ENCODE results near the gene ACTN1. TPM values are rescaled to one million over a fixed set of nuclear protein-coding genes. Genes with fewer than 3 reads are reported as not detected.

ACTN1 gene
- total and polyA plus RNA-seq, 8 donors: 24.4 to 133 (median 49.0) TPM

DNA sequence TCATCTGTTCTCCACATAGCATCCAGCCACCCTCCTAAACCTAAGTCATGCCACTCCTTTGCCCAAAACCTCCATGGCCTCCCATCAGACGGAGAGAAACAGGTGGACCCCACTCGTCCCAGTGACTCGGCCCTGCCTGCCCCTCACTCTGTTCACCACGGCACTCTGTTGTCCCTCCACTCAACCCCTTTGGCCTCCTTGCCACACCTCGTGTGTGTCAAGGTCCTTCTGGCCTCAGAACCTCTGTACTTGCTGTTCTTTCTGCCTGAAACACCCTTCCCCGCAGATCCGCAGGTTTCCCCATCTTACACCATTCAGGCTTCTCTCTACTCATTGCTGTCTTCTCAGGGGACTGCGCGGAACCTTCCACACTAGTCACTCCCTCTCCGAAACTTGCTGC lies 24.5 kb upstream of the ACTN1 start:
- Histone ChIP-seq H3K27me3 (no peaks in the 10 kb centered on the region), H3K4me1 (no peaks in the 10 kb centered on the region), H3K4me3 (no peak overlapping the region), H3K27ac (no peak overlapping the region), H3K9me3 (no peaks in the 10 kb centered on the region), H3K36me3 (no peaks in the 10 kb centered on the region)
- intact Hi-C loops (cut with DNase I): loop anchor here in 1 of 3 donors (10.0 kb wide), 1 partner anchor 89 kb away; no protein-coding TSS in a partner anchor
- no peak for ATAC-seq
- WGBS, 2 donors: 78 to 82% methylated on average over 10 of the region's 10 CpGs
- TF ChIP-seq, protein P1, sequence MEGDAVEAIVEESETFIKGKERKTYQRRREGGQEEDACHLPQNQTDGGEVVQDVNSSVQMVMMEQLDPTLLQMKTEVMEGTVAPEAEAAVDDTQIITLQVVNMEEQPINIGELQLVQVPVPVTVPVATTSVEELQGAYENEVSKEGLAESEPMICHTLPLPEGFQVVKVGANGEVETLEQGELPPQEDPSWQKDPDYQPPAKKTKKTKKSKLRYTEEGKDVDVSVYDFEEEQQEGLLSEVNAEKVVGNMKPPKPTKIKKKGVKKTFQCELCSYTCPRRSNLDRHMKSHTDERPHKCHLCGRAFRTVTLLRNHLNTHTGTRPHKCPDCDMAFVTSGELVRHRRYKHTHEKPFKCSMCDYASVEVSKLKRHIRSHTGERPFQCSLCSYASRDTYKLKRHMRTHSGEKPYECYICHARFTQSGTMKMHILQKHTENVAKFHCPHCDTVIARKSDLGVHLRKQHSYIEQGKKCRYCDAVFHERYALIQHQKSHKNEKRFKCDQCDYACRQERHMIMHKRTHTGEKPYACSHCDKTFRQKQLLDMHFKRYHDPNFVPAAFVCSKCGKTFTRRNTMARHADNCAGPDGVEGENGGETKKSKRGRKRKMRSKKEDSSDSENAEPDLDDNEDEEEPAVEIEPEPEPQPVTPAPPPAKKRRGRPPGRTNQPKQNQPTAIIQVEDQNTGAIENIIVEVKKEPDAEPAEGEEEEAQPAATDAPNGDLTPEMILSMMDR (IDR thresholded peaks at IDR 0.05): no peak
- no peak for FAIRE-seq
- DNase-seq: no peak

- Histone ChIP-seq H3K27ac (no peak overlapping the region), H3K9me3 (no peaks in the 10 kb centered on the region), H3K27me3 (no peaks in the 10 kb centered on the region), H3K4me1 (no peaks in the 10 kb centered on the region), H3K36me3 (no peaks in the 10 kb centered on the region), H3K4me3 (no peak overlapping the region)
- TF ChIP-seq, protein P1 (IDR thresholded peaks at IDR 0.05): peak in 1 of 4 donors; percentile 11
- ATAC-seq (peak; percentile 69 to 96 (median 84)), DNase-seq (peak in 3 of 6 donors; percentile 35 to 57 (median 52)), FAIRE-seq (no peak)
- 35 to 36% methylated on average over 3 of the region's 3 CpGs for WGBS, 2 donors
- intact Hi-C loops (cut with DNase I): loop anchor here in 1 of 3 donors (10.0 kb wide), 1 partner anchor 87 kb away; no protein-coding TSS in a partner anchor
These were observed 23.0 kb upstream of the ACTN1 start for GRCh38 chr14:69002069-69002468.

GRCh38 chr14:69001375-69001774 lies 22.3 kb upstream of the ACTN1 start:
- H3K27ac ChIP-seq: no peak overlapping the region
- 82 to 91% methylated on average over 2 of the region's 2 CpGs for WGBS, 2 donors
- H3K9me3 ChIP-seq: no peaks in the 10 kb centered on the region
- intact Hi-C loops (cut with DNase I): loop anchor here in 1 of 3 donors (10.0 kb wide), 1 partner anchor 87 kb away; no protein-coding TSS in a partner anchor
- no peak for ATAC-seq
- no peaks in the 10 kb centered on the region for H3K27me3 ChIP-seq
- no peak for FAIRE-seq
- no peaks in the 10 kb centered on the region for H3K36me3 ChIP-seq
- TF ChIP-seq, protein P1 (IDR thresholded peaks at IDR 0.05): no peak
- no peak for DNase-seq
- H3K4me1 ChIP-seq: no peaks in the 10 kb centered on the region
- H3K4me3 ChIP-seq: no peak overlapping the region

- FAIRE-seq: no peak
- TF ChIP-seq, protein P1 (IDR thresholded peaks at IDR 0.05): no peak
- H3K27me3 ChIP-seq: no peaks in the 10 kb centered on the region
- WGBS, 2 donors: 79 to 86% methylated on average over 5 of the region's 5 CpGs
- ATAC-seq: no peak
- no peak overlapping the region for H3K27ac ChIP-seq
- no peaks in the 10 kb centered on the region for H3K9me3 ChIP-seq
- intact Hi-C loops (cut with DNase I): no loop called here
- H3K4me3 ChIP-seq: no peak overlapping the region
- no peak for DNase-seq
- no peaks in the 10 kb centered on the region for H3K36me3 ChIP-seq
- H3K4me1 ChIP-seq: no peaks in the 10 kb centered on the region
These were observed 19.0 kb upstream of the ACTN1 start for GRCh38 chr14:68998062-68998461.

- FAIRE-seq (no peak), ATAC-seq (no peak), DNase-seq (no peak)
- TF ChIP-seq, protein P1 (IDR thresholded peaks at IDR 0.05): no peak
- WGBS, 2 donors: 83 to 84% methylated on average over 4 of the region's 4 CpGs
- H3K27ac ChIP-seq: no peak overlapping the region
- H3K4me3 ChIP-seq: no peak overlapping the region
- intact Hi-C loops (cut with DNase I): no loop called here
- H3K4me1 ChIP-seq: no peaks in the 10 kb centered on the region
- no peaks in the 10 kb centered on the region for H3K27me3 ChIP-seq
- H3K36me3 ChIP-seq: no peaks in the 10 kb centered on the region
- no peaks in the 10 kb centered on the region for H3K9me3 ChIP-seq
These were observed 16.6 kb upstream of the ACTN1 start for GRCh38 chr14:68995731-68996130.

All from pancreas (tissue), 10 donors.